Stimulated activated memory B cell treated with anti-CD40 and anti-IgM and Interleukin-4, amounts not matched to agents 10 μg/mL and 1 μg/mL and 100 μg/mL, for 72 hours (primary cell): ENCODE measurements around the gene SMU1.
"Not testable (repeated sequence)": the region's sequence is repeated elsewhere in the genome, so short reads cannot be mapped to it uniquely, and the experiment has no call there.

Experiments used
- ATAC-seq: fragments of 150-1000 bp; cut with Tn5 transposase; 2 replicates; pipeline ENCODE4 v1.10.0; 2021
- H3K27ac Mint-ChIP-seq: one replicate; pipeline ENCODE4 v1.8.0; 2022; ENCODE audit warnings: mild to moderate bottlenecking, mixed read lengths
- H3K27me3 Mint-ChIP-seq: one replicate; pipeline ENCODE4 v1.8.0; 2022; ENCODE audit warnings: mixed read lengths
- H3K36me3 Mint-ChIP-seq: one replicate; pipeline ENCODE4 v1.8.0; 2022; ENCODE audit warnings: mixed read lengths
- H3K4me1 Mint-ChIP-seq: one replicate; pipeline ENCODE4 v1.8.0; 2022; ENCODE audit warnings: mixed read lengths
- H3K4me3 Mint-ChIP-seq: one replicate; pipeline ENCODE4 v1.8.0; 2022; ENCODE audit warnings: mild to moderate bottlenecking, moderate library complexity, mixed read lengths
- H3K9me3 Mint-ChIP-seq: one replicate; pipeline ENCODE4 v1.8.0; 2022; ENCODE audit warnings: mixed read lengths

The SMU1 gene

GRCh38 chr9:33092634-33093033 is 16.2 kb upstream of the SMU1 start:
- H3K4me3 Mint-ChIP-seq = no peak overlapping the region
- H3K27ac Mint-ChIP-seq = no peak overlapping the region
- H3K36me3 Mint-ChIP-seq = no peaks in the 10 kb centered on the region
- H3K4me1 Mint-ChIP-seq = no peaks in the 10 kb centered on the region
- H3K27me3 Mint-ChIP-seq = no peaks in the 10 kb centered on the region
- peaks cover 2% of the 10 kb centered on the region for H3K9me3 Mint-ChIP-seq
- no peak for ATAC-seq

- H3K36me3 Mint-ChIP-seq, H3K9me3 Mint-ChIP-seq, H3K4me3 Mint-ChIP-seq, H3K27me3 Mint-ChIP-seq, ATAC-seq, H3K27ac Mint-ChIP-seq: not testable (repeated sequence)
- H3K4me1 Mint-ChIP-seq = peaks cover 31% of the 10 kb centered on the region
Measured at GRCh38 chr9:33085672-33086071, 9.2 kb upstream of the SMU1 start.

- no peak overlapping the region for H3K27ac Mint-ChIP-seq
- ATAC-seq = peak; percentile 89
- no peaks in the 10 kb centered on the region for H3K36me3 Mint-ChIP-seq
- peaks cover 31% of the 10 kb centered on the region for H3K4me1 Mint-ChIP-seq
- no peaks in the 10 kb centered on the region for H3K27me3 Mint-ChIP-seq
- no peaks in the 10 kb centered on the region for H3K9me3 Mint-ChIP-seq
- H3K4me3 Mint-ChIP-seq = peak overlapping the region; percentile 14
Measured at GRCh38 chr9:33082538-33083326, 6.3 kb upstream of the SMU1 start.

- H3K36me3 Mint-ChIP-seq = no peaks in the 10 kb centered on the region
- H3K27me3 Mint-ChIP-seq = no peaks in the 10 kb centered on the region
- peak overlapping the region; percentile 14 for H3K4me3 Mint-ChIP-seq
- no peaks in the 10 kb centered on the region for H3K9me3 Mint-ChIP-seq
- no peak for ATAC-seq
- H3K27ac Mint-ChIP-seq = no peak overlapping the region
- peaks cover 35% of the 10 kb centered on the region for H3K4me1 Mint-ChIP-seq
Measured at GRCh38 chr9:33082128-33082527, 5.7 kb upstream of the SMU1 start.

DNA sequence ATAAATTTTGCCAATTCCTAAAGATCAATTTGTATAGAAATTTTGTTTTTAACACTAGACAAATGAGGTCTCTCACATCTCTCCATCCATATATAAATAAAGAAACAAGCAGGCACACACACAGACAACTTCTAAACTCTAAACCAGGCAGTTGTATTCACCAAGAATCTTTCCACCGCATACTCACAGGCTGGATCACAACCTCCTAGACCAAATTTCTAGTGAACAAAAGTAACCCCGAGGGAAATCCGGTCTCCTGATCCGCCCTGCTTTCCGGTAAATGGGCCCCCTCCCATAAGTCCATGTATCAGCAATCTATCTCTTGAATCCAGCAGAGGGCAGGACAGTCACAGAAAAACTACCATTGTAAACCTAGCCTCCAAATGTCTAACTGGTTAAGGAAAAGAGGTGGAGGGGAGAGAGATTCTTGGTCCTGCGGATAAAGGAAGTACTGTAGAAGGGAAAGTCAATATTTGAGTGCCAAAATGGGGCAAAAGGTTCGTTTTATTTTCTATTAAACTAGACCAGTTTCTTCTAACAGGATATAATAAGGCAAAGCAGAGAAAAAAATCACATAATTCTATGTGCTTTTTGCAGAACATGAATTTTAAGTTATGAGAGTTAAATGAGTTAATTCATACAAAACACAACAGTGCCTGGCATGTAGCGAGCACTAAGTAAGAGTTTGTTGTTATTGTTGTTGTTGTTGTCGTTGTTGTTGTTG is 4.8 kb upstream of the SMU1 start:
- Mint-ChIP-seq H3K9me3 (no peaks in the 10 kb centered on the region), H3K27ac (no peak overlapping the region), H3K4me3 (no peak overlapping the region), H3K36me3 (no peaks in the 10 kb centered on the region), H3K4me1 (peaks cover 40% of the 10 kb centered on the region), H3K27me3 (no peaks in the 10 kb centered on the region)
- peak; percentile 52 for ATAC-seq

DNA sequence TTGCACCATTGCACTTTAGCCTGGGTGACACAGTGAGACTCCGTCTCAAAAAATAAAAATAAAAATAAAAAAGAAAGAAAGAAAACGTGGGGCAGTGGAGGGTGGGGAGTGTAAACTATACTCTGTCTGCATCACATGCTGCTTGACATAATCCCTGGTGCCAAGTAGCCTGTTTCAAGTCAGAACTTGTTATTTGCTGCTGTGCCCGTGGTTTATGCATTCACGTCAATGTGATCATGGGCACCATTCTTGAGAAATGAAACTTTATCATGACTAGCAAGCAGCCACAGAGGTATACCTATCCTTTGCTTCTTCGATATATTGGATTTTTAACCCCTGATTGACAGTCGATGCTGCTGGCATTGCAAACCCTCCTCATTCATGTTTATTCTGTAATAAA is 4.1 kb upstream of the SMU1 start:
- no peak overlapping the region for H3K27ac Mint-ChIP-seq
- no peaks in the 10 kb centered on the region for H3K27me3 Mint-ChIP-seq
- H3K36me3 Mint-ChIP-seq = no peaks in the 10 kb centered on the region
- no peaks in the 10 kb centered on the region for H3K9me3 Mint-ChIP-seq
- peaks cover 45% of the 10 kb centered on the region for H3K4me1 Mint-ChIP-seq
- H3K4me3 Mint-ChIP-seq = no peak overlapping the region
- ATAC-seq = no peak

DNA sequence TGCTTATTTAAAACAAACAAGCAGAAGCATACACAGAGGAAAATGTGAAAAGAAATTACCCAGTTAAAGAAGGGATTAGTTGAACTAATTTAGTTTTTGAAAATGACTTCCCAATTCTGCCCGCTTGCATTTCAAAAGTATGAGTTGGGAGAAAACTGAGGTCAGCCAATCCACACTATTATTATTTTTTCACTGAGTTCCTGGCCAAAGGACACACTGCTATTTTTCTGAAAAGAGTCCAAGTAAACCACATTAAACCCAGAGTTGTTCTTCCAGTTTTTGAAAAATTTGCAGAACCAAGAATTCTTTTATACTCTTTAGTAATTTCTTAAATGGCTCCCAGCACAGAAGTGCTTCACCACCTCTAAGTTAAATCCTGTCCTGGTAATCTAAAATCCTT is 7.5 kb downstream of the SMU1 start:
- no peak for ATAC-seq
- Mint-ChIP-seq H3K27me3 (no peaks in the 10 kb centered on the region), H3K4me3 (no peak overlapping the region), H3K9me3 (no peaks in the 10 kb centered on the region), H3K4me1 (peaks cover 38% of the 10 kb centered on the region), H3K27ac (no peak overlapping the region), H3K36me3 (peaks cover 62% of the 10 kb centered on the region)

DNA sequence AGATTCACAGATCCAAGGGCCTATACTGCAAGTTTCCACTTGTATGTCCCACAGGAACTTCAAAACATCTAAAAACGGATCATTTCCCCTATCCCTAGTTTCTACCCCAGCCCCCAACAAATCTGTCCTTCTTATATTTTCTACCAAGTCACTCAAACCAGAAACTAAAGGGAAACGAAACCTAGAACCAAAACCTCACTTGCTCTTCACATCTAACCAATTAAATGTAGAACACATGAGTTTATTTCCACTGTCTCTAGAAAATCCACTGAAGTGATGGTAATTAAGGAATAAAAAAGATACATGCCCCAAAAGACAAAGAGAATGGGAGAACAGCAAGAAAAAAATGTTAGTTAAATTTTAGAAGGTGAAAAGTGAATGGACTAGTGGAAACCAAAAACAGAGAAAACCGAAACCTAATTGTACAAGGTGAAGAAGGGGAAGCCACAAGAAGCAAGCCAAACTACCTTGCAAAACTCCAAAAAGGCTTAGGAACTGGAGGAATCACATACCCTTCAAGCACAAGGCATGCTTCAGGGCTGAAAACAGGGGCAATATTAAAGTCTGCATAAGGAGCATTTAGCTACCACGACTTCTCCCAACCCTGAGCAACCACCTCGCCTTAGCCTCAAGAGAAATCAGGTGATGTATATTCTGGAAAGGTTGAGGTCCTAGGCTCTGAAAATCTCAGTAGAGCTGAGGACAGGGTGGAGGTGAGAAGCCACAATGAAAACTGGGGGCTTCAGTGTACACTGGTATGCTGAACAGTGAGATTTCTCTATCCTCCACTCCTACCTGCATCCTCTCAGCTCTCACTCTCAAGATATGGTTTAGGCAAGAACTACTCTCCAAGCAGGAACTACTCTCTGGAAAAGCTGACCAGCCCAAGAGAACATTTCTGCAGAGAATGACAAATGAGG is 11.1 kb downstream of the SMU1 start:
- H3K9me3 Mint-ChIP-seq = no peaks in the 10 kb centered on the region
- H3K4me1 Mint-ChIP-seq = peaks cover 22% of the 10 kb centered on the region
- H3K36me3 Mint-ChIP-seq = peaks cover 45% of the 10 kb centered on the region
- H3K27me3 Mint-ChIP-seq = no peaks in the 10 kb centered on the region
- peak; percentile 81 for ATAC-seq
- peak overlapping the region; percentile 37 for H3K4me3 Mint-ChIP-seq
- peak overlapping the region; percentile 66 for H3K27ac Mint-ChIP-seq

GRCh38 chr9:33051144-33051543 is 25.3 kb downstream of the SMU1 start:
- ATAC-seq = no peak
- no peaks in the 10 kb centered on the region for H3K27me3 Mint-ChIP-seq
- H3K27ac Mint-ChIP-seq = peak overlapping the region; percentile 41
- peaks cover 13% of the 10 kb centered on the region for H3K4me1 Mint-ChIP-seq
- H3K4me3 Mint-ChIP-seq = no peak overlapping the region
- H3K36me3 Mint-ChIP-seq = peaks cover 42% of the 10 kb centered on the region
- H3K9me3 Mint-ChIP-seq = peaks cover 4% of the 10 kb centered on the region

GRCh38 chr9:33049680-33050361 is 26.7 kb downstream of the SMU1 start:
- Mint-ChIP-seq H3K4me3 (no peak overlapping the region), H3K4me1 (peaks cover 16% of the 10 kb centered on the region), H3K27ac (no peak overlapping the region), H3K9me3 (peaks cover 4% of the 10 kb centered on the region), H3K27me3 (no peaks in the 10 kb centered on the region), H3K36me3 (peaks cover 46% of the 10 kb centered on the region)
- no peak for ATAC-seq

- Mint-ChIP-seq H3K4me1 (peaks cover 31% of the 10 kb centered on the region), H3K4me3 (no peak overlapping the region), H3K27ac (no peak overlapping the region), H3K27me3 (no peaks in the 10 kb centered on the region), H3K9me3 (peaks cover 4% of the 10 kb centered on the region), H3K36me3 (peaks cover 46% of the 10 kb centered on the region)
- ATAC-seq = no peak
Measured at GRCh38 chr9:33048054-33048465, 28.4 kb downstream of the SMU1 start.

DNA sequence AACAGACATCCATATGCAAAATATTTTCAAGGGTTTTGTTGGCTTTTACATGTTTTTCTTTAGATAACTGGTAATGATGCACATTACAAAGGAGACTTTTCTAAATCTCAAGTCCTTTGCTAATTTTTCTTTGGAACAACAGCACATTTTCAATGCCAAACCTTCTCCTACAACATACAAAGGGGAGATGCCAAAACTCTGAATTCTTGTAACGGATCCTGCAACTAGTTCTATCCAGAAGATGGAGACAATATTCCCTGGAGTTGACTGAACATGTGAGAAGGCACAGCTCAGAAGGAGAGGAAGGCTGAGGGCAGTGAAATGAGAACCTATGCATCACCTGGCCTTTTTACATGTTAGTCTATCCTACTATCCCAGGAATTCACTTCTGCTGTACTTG is 30.4 kb downstream of the SMU1 start:
- no peak overlapping the region for H3K4me3 Mint-ChIP-seq
- H3K9me3 Mint-ChIP-seq = peaks cover under 1% of the 10 kb centered on the region
- H3K27ac Mint-ChIP-seq = no peak overlapping the region
- H3K27me3 Mint-ChIP-seq = no peaks in the 10 kb centered on the region
- peaks cover 39% of the 10 kb centered on the region for H3K36me3 Mint-ChIP-seq
- no peak for ATAC-seq
- H3K4me1 Mint-ChIP-seq = peaks cover 25% of the 10 kb centered on the region

DNA sequence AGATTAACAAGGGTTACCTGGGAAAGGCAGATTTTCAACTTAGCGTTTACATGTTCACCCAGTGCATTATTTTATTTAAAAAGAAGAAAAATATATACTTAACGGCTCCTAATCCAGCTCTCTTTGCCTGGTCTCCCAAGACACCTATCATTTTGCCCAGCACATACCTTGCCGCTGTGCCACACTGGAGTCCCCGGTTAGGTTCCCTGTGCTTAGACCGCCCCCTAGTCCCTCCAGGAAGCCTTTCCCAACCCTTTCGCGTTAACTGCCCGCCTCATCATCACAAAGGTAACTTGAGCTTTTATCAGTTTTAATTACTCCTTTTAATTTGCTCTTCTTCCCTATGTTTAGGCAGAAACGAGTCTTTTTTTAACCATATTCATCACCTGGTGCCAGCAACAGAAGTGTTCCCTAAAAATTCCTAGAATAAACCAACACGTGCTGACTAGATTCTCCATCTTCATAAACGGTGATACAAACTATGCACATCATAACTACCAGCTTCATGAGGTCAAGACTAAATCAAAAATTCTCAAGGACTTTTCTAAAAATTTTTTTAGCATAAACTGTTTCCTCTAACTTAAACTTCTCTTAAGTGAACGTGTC is 31.7 kb downstream of the SMU1 start:
- peaks cover 22% of the 10 kb centered on the region for H3K4me1 Mint-ChIP-seq
- peak overlapping the region; percentile 72 for H3K27ac Mint-ChIP-seq
- no peak for ATAC-seq
- no peaks in the 10 kb centered on the region for H3K27me3 Mint-ChIP-seq
- H3K4me3 Mint-ChIP-seq = peak overlapping the region; percentile 77
- peaks cover 32% of the 10 kb centered on the region for H3K36me3 Mint-ChIP-seq
- H3K9me3 Mint-ChIP-seq = no peaks in the 10 kb centered on the region

- peak; percentile 90 for ATAC-seq
- H3K27me3 Mint-ChIP-seq = no peaks in the 10 kb centered on the region
- H3K27ac Mint-ChIP-seq = peak overlapping the region; percentile 72
- peaks cover 27% of the 10 kb centered on the region for H3K36me3 Mint-ChIP-seq
- no peaks in the 10 kb centered on the region for H3K9me3 Mint-ChIP-seq
- peaks cover 18% of the 10 kb centered on the region for H3K4me1 Mint-ChIP-seq
- H3K4me3 Mint-ChIP-seq = peak overlapping the region; percentile 77
Measured at GRCh38 chr9:33044162-33044673, 32.3 kb downstream of the SMU1 start.
